GM19043 (cell line): Measurements from ENCODE around the gene NCF1.
"Not testable (repeated sequence)": the region's sequence is repeated elsewhere in the genome, so short reads cannot be mapped to it uniquely, and the experiment has no call there.

Experiments
- ATAC-seq: cut with Tn5 transposase; IDR thresholded peaks from one replicate; pipeline ENCODE4 v1.9.1; 2021; ENCODE audit warnings: low read depth; ENCODE audit not compliant: unreplicated experiment

NCF1 gene

GRCh38 chr7:74783595-74783994 lies 9.8 kb downstream of the NCF1 start:
- not testable (repeated sequence) for ATAC-seq

GRCh38 chr7:74788369-74789150 lies 14.7 kb downstream of the NCF1 start:
- ATAC-seq, result peak; percentile 83

DNA sequence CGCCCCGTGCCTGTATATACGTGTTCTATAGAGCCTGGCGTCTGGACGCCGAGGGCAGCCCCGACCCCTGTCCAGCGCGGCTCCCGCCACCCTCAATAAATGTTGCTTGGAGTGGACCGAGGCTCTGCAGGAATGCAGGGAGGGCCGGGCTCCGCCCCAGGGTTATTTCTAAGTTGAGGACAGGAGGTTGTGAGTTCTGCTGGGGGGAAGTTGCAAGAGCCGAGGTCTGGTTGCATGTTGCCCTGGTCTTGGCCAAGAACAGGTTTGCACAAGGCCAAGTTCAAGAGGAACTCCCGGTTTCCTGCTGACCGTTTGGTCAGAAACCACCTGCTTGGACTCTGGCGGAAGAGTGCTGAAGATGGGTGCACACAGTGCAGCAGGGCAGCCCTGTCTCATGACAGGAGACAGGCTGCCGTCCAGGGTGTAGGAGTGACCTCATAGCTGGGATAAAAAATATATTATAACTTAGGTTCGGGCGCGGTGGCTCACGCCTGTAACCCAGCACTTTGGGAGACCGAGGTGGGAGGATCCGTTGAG lies 15.5 kb downstream of the NCF1 start:
- not testable (repeated sequence) for ATAC-seq

DNA sequence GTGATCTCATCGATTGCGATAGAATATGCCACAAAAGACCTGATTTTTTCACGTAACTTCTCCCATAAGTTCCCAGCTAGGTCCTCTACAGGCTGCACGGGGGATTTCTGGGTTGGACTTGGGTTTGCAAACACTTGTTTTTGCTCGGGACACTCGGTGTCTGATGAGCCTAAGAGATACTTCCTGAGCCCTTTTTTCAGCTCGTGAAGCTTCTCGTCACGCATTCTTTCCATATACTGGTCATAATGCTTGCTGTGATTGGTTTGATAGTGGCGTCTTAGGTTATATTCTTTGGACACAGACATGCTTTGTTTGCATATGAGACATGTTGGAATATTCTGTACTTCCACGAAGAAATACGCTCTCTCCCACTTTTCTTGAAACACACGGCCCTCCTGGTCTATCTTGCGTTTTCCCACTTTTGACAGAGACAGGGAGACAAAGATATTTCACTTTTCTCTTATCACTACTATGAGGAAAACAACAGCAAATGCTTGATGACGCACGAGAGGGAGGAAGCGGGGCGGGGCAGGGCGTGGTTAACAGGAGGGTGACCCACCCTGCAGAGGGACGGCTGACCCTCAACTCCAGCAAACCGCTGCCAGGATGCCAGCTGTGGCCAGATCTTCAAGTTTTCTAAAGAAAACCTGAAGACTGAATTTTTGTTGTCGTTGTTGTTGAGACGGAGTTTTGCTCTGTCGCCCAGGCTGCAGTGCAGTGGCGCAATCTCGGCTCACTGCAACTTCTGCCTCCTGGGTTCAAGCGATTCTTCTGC lies 24.2 kb downstream of the NCF1 start:
- not testable (repeated sequence) for ATAC-seq

GRCh38 chr7:74798644-74799043 lies 24.8 kb downstream of the NCF1 start:
- not testable (repeated sequence) for ATAC-seq

GRCh38 chr7:74815882-74816281 lies 42.1 kb downstream of the NCF1 start:
- ATAC-seq, result not testable (repeated sequence)

- peak; percentile 75 for ATAC-seq
These were observed 46.5 kb downstream of the NCF1 start for GRCh38 chr7:74820146-74820805.

DNA sequence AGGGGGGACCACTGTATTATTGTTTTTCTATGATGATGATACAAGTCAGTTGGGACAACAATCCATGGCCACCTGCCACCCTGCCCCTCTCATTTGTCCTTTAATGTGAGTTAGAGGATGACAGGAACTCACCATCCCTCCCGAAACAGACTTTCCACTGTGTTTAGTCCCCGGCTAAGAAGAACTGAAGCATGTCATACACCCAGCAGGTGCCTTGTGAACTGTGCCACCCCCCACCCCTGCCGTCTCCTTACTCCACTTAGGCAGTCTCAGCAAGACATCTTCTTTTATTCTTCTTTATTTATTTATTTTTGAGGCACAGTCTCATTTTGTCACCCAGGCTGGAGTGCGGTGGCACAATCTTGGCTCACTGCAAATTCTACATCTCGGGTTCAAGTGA lies 47.4 kb downstream of the NCF1 start:
- not testable (repeated sequence) for ATAC-seq

- not testable (repeated sequence) for ATAC-seq
These were observed 56.1 kb downstream of the NCF1 start for GRCh38 chr7:74829959-74830358.

- not testable (repeated sequence) for ATAC-seq
These were observed 56.6 kb downstream of the NCF1 start for GRCh38 chr7:74830411-74830810.
